Activated naive CD8-positive, alpha-beta T cell treated with anti-CD3 and anti-CD28 coated beads, Interleukin-2, amount 10 ng/mL, durations not matched to agents 7 days and 5 days (primary cell): Measurements from ENCODE around the gene BIN2. TPM values are rescaled to one million over a fixed set of nuclear protein-coding genes. Genes with fewer than 3 reads are reported as not detected.

Experiments used
- total RNA-seq, 2 experiments: library from RNA; stranded (reverse); gene quantifications; one replicate each; pipeline ENCODE4 v1.2.3, GENCODE V29; 2021

BIN2 gene
- total RNA-seq, 2 experiments from 2014 or later = 161 to 164 TPM

Other genes starting within 250 kb of the BIN2 start
- 10 to 100 TPM; 20.0 to 24.4 TPM for gene CSRNP2, start 240.6 kb downstream of the BIN2 start, total RNA-seq
- 10 to 100 TPM; 33.6 to 35.4 TPM for gene TFCP2, start 151.0 kb downstream of the BIN2 start, total RNA-seq
- 10 to 100 TPM; 20.6 to 21.8 TPM for gene POU6F1, start 106.1 kb downstream of the BIN2 start, total RNA-seq
- 100 to 1,000 TPM; 237 to 249 TPM for gene DAZAP2, start 85.3 kb downstream of the BIN2 start, total RNA-seq
- 1 to 10 TPM; 4.1 to 5.6 TPM for gene SMAGP, start 53.8 kb downstream of the BIN2 start, total RNA-seq
- gene CELA1, start 22.5 kb upstream of the BIN2 start, total RNA-seq = not detected
- 10 to 100 TPM; 30.0 to 31.0 TPM for gene GALNT6, start 67.2 kb upstream of the BIN2 start, total RNA-seq
- gene SLC4A8, start 100.7 kb upstream of the BIN2 start, total RNA-seq = 1 to 10 TPM; 6.1 TPM